ENCODE measurements around the gene OCIAD2.
"Not testable (repeated sequence)": the region's sequence is repeated elsewhere in the genome, so short reads cannot be mapped to it uniquely, and the experiment has no call there.

Gene OCIAD2

GRCh38 chr4:48851651-48852050 lies 54.9 kb downstream of the OCIAD2 start:
- no peak for DNase-seq

GRCh38 chr4:48848799-48849198 lies 57.8 kb downstream of the OCIAD2 start:
- not testable (repeated sequence) for DNase-seq

- DNase-seq: peak; percentile 8
Observed at GRCh38 chr4:48844843-48845242, 61.7 kb downstream of the OCIAD2 start.

DNA sequence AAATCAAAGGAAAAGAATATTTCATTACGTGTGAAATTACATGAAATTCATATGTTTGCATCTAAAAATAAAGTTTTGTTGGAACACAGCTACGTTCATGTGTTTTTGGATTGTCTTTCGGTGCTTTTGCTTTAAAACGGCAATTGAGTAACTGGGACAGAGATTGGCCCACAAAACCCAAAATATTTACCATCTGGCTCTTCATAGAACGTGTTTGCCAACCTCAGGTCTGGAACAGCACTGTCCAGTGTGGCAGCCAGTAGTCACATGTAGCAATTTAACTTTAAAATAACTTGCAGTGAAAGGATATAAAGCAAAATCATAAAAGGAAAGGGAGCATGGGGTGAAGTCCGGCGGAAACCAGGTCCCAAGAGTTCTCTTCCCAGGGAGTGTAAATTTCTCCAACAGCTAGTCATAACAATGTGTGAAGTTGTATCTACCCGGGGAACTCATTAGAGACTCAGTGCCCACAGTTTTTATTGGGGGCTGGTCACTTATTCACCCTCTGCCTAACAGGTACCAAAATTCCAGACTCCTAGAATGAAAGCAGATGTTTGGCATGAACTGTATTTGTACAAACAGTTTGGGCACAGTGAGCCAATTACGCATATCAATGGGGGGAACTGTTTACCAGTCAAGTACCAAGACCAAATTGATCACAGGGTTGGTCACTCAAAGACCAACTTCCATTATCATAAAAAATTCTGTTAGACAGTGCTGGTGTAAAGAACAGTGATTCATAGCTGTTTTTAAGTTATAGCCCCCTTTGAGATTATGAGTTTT lies 65.3 kb downstream of the OCIAD2 start:
- no peak for DNase-seq

- no peak for DNase-seq
Observed at GRCh38 chr4:48836658-48837057, 69.9 kb downstream of the OCIAD2 start.

Data from NCI-H524 treated with DMSO at 0.1 percent for 48 hours (cell line).